RWPE1 (cell line): Measurements from ENCODE around the gene DUS1L.

Source experiments
- CTCF ChIA-PET: fragments of 350-600 bp; sonication (Branson Sonifier 250); formaldehyde crosslinking; extraction: SDS; loops from one replicate; lab custom pipeline; 2021; lab: Yijun Ruan, JAX
- POLR2A ChIA-PET: fragments of 400-600 bp; formaldehyde crosslinking; extraction: SDS; loops from one replicate; lab custom pipeline; 2020; ENCODE audit warnings: antibody characterized with exemption; ENCODE audit not compliant: low non-redundant PET; lab: Yijun Ruan, JAX
- DNase-seq: peaks from one replicate; pipeline ENCODE4 v3.0.0; 2012; ENCODE audit warnings: low spot score
- H3K27ac ChIP-seq: fragments of 450-650 bp; 2 replicates; pipeline ENCODE4 v1.5.1; 2017
- CTCF ChIP-seq: fragments of 450-650 bp; conservative IDR thresholded peaks from 2 replicates; pipeline ENCODE4 v1.5.1; 2017; ENCODE audit warnings: low read depth, mild to moderate bottlenecking

The DUS1L gene

GRCh38 chr17:82035488-82035887, 30.1 kb downstream of the DUS1L start:
- DNase-seq = no peak
- ChIA-PET CTCF (no interaction called here), POLR2A (no interaction called here)
- peak overlapping the region; percentile 89 for H3K27ac ChIP-seq
- no peak for TF ChIP-seq CTCF

- POLR2A ChIA-PET = interaction anchor here (0.9 kb wide), 1 partner anchor 16 kb away, joined by 3 read pairs; no protein-coding TSS in a partner anchor
- TF ChIP-seq CTCF = no peak
- peak overlapping the region; percentile 82 for H3K27ac ChIP-seq
- CTCF ChIA-PET = no interaction called here
- no peak for DNase-seq
These were observed 31.1 kb downstream of the DUS1L start for GRCh38 chr17:82034371-82035011.

- CTCF ChIA-PET = no interaction called here
- DNase-seq = no peak
- POLR2A ChIA-PET = interaction anchor here (0.9 kb wide), 1 partner anchor 17 kb away, joined by 3 read pairs; no protein-coding TSS in a partner anchor
- peak overlapping the region; percentile 82 for H3K27ac ChIP-seq
- TF ChIP-seq CTCF = no peak
These were observed 32.1 kb downstream of the DUS1L start for GRCh38 chr17:82033359-82034085.

- peak; percentile 53 for DNase-seq
- no peak for TF ChIP-seq CTCF
- ChIA-PET POLR2A (no interaction called here), CTCF (interaction anchor here (0.5 to 2.9 kb wide), 3 partner anchors 11 to 153 kb away, joined by 3 to 22 read pairs (median 4); partner anchors contain the start of gene CENPX)
- H3K27ac ChIP-seq = peak overlapping the region; percentile 82
These were observed 33.5 kb downstream of the DUS1L start for GRCh38 chr17:82031885-82032627.

GRCh38 chr17:82031303-82031884, 34.2 kb downstream of the DUS1L start, which contains the start of gene RAC3:
Gene RAC3, plus strand, starts transcription at chr17:82031678. Its CDS starts 84 bp downstream, at chr17:82031762.
- peak within 1 kb of the TSS; percentile 82 for H3K27ac ChIP-seq
- no peak for DNase-seq
- ChIA-PET POLR2A (interaction anchor here (0.6 kb wide), 1 partner anchor 8 kb away, joined by 3 read pairs; the partner anchor contains the start of genes CENPX and LRRC45), CTCF (interaction anchor here (0.5 to 3.1 kb wide), 7 partner anchors 10 to 154 kb away, joined by 3 to 24 read pairs (median 4); partner anchors contain the start of gene CENPX)
- no peak for TF ChIP-seq CTCF
